Activated T-cell treated with anti-CD3 and anti-CD28 coated beads, Interleukin-2, amount 50 U/mL, for 24 hours (primary cell): ENCODE data around the gene RIPK1.
"Not testable (repeated sequence)": the region's sequence is repeated elsewhere in the genome, so short reads cannot be mapped to it uniquely, and the experiment has no call there.

Experiments used
- DNase-seq: peaks from one replicate; pipeline ENCODE4 v3.0.0-alpha.2; 2020
- H3K27ac Mint-ChIP-seq: 2 replicates; pipeline ENCODE4 v1.8.0; 2020; ENCODE audit warnings: mild to moderate bottlenecking, mixed read lengths
- H3K27me3 Mint-ChIP-seq: 2 replicates; pipeline ENCODE4 v1.8.0; 2020; ENCODE audit warnings: mixed read lengths
- H3K36me3 Mint-ChIP-seq: 2 replicates; pipeline ENCODE4 v1.8.0; 2020; ENCODE audit warnings: low read depth, mixed read lengths
- H3K4me1 Mint-ChIP-seq: 2 replicates; pipeline ENCODE4 v1.8.0; 2020; ENCODE audit warnings: low read depth, mixed read lengths
- H3K4me3 Mint-ChIP-seq: 2 replicates; pipeline ENCODE4 v1.8.0; 2020; ENCODE audit warnings: mild to moderate bottlenecking, moderate library complexity, mixed read lengths
- H3K9me3 Mint-ChIP-seq: 2 replicates; pipeline ENCODE4 v1.8.0; 2020; ENCODE audit warnings: mixed read lengths

RIPK1 gene

DNA sequence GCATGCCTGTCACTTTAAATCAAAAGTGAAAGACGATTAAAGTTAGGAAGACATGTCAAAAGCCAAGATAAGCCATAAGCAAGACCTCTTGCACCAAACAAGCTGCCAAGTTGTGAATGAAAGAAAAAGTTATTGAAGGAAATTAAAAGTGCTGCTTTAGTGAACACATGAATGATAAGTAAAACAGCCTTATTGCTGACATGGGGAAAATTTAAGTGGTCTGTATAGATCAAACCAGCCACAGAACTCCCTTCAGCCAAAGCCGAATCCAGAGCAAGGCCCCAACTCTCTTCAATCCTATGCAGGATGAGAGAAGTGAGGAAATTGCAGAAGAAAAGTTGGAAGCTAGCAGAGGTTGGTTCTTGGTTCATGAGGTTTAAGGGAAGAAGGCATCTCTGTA is 9.3 kb upstream of the RIPK1 start:
- no peak overlapping the region for H3K27ac Mint-ChIP-seq
- H3K4me3 Mint-ChIP-seq, result no peak overlapping the region
- no peaks in the 10 kb centered on the region for H3K9me3 Mint-ChIP-seq

DNA sequence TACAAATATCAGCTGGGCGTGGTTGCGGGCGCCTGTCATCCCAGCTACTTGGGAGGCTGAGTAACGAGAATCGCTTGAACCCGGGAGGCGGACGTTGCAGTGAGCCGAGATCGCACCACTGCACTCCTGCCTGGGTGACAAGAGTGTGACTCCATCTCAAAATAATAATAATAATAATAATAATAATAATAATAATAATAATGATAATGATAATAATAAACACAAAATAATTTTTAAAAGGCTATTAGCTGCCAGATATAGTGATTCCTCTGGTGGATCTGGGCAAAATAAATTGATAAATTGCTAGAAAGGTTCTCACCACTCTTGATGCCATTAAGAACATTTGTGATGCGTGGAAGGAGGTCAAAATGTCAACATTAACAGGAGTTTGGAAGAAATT is 8.2 kb upstream of the RIPK1 start:
- peaks cover 21% of the 10 kb centered on the region for H3K4me1 Mint-ChIP-seq
- not testable (repeated sequence) for H3K27ac Mint-ChIP-seq, H3K27me3 Mint-ChIP-seq, H3K4me3 Mint-ChIP-seq, H3K9me3 Mint-ChIP-seq, DNase-seq, H3K36me3 Mint-ChIP-seq

More for the DNA sequence above, 9.3 kb upstream of the RIPK1 start:
- no peak for DNase-seq
- Mint-ChIP-seq H3K27me3 (no peaks in the 10 kb centered on the region), H3K36me3 (no peaks in the 10 kb centered on the region), H3K4me1 (peaks cover 18% of the 10 kb centered on the region)

DNA sequence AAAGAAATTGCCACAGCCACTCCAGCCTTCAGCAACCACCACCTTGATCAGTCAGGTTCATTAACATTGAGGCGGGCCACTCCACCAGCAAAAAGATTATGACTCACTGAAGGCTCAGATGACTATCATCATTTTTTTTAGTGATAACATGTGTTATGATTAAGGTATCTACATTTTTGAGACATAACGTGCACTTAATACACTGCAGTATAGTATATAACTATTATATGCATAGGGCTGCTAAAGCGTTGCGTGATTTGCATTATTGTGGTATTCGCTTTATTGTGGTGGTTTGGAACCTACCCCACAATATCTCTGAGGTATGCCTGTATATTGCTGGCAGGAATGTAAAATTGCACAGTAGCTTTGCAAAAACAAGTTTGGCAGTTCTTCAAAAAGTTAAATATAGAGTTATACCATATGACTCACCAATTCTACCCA is 6.8 kb upstream of the RIPK1 start:
- Mint-ChIP-seq H3K27ac (no peak overlapping the region), H3K9me3 (no peaks in the 10 kb centered on the region), H3K36me3 (peaks cover 4% of the 10 kb centered on the region), H3K4me3 (no peak overlapping the region), H3K4me1 (peaks cover 25% of the 10 kb centered on the region), H3K27me3 (no peaks in the 10 kb centered on the region)
- no peak for DNase-seq

DNA sequence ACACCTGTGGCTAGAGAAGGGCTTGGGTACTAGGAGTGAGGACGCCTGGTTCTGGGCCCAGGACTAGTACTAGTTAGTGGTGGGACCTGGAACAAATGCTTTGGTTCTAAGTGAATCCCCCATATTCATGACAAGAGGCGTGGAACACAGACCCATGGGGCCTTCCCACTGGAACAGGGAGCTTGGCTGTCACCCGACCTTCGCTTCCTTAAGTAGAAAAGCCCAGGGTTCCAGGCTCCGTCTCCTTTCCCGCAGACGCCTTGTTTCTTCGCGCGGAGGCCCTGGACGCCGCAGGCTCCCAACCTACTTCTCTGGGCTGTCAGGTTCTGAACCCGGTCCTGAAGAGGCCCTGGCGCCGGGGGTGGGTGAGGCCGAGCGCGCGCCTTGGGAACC is 5.0 kb upstream of the RIPK1 start:
- H3K9me3 Mint-ChIP-seq, H3K27me3 Mint-ChIP-seq, H3K36me3 Mint-ChIP-seq, DNase-seq, H3K27ac Mint-ChIP-seq: not testable (repeated sequence)
- Mint-ChIP-seq H3K4me3 (peak overlapping the region; percentile 82), H3K4me1 (peaks cover 39% of the 10 kb centered on the region)

DNA sequence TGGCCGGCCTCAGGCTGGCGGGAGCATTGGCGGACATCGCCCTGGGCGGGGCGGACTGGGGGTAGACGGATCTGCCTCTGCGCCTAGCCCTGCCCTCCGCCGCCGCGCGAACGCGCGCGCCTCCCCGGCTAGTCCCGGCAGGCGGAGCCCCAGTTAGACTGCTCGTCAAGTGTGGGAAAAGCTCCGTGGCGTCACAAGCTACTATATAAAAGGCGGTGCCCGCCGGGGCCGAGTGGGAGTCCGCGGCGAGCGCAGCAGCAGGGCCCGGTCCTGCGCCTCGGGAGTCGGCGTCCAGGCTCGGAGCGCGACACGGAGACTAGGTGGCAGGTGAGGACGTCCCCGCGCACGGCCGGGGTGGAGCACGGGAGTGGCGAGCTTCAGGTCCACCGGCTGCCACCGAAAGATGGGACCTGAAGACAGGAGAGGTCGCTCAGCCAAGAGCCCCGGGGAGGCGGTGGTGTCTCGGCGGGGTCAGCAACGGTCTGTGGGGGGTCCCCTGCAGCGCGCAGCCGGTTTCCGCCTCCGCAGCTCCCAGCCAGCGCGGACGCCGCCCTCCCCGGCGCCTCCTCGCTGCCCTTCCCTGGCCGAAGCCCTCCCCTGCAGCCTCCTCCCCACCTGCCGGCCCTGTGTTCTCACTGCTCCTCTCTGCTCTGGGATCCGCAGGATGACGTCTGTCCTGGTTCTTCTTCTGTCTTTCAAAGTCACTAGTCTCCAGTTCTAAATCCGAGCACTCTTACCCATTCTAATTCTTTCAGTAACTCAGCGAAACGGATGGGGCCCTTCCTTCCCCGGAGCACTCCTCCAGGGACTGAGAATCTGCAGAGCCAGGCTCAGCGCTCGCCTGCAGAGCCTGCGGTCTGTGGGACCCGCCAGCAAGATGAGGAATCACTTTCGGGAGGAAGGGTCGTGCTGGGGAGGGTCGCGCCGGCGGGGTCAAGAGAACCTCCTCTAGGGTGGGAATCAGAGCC is 4.3 kb upstream of the RIPK1 start:
- DNase-seq, result peak; percentile 91
- H3K27ac Mint-ChIP-seq, result peak overlapping the region; percentile 82
- H3K4me1 Mint-ChIP-seq, result peaks cover 35% of the 10 kb centered on the region
- peak overlapping the region; percentile 82 for H3K4me3 Mint-ChIP-seq
- no peaks in the 10 kb centered on the region for H3K9me3 Mint-ChIP-seq
- H3K27me3 Mint-ChIP-seq, result no peaks in the 10 kb centered on the region
- H3K36me3 Mint-ChIP-seq, result peaks cover 9% of the 10 kb centered on the region

GRCh38 chr6:3071568-3071967 is 3.3 kb downstream of the RIPK1 start:
- Mint-ChIP-seq H3K4me1 (peaks cover 75% of the 10 kb centered on the region), H3K27ac (peak overlapping the region; percentile 80), H3K36me3 (peaks cover 56% of the 10 kb centered on the region), H3K9me3 (no peaks in the 10 kb centered on the region), H3K4me3 (no peak overlapping the region), H3K27me3 (no peaks in the 10 kb centered on the region)
- no peak for DNase-seq

- peak overlapping the region; percentile 53 for H3K27ac Mint-ChIP-seq
- no peaks in the 10 kb centered on the region for H3K27me3 Mint-ChIP-seq
- no peak for DNase-seq
- H3K4me1 Mint-ChIP-seq, result peaks cover 74% of the 10 kb centered on the region
- no peak overlapping the region for H3K4me3 Mint-ChIP-seq
- H3K36me3 Mint-ChIP-seq, result peaks cover 68% of the 10 kb centered on the region
- H3K9me3 Mint-ChIP-seq, result no peaks in the 10 kb centered on the region
Measured at GRCh38 chr6:3072798-3073197, 4.5 kb downstream of the RIPK1 start.

GRCh38 chr6:3073382-3073781 is 5.1 kb downstream of the RIPK1 start:
- Mint-ChIP-seq H3K27ac (no peak overlapping the region), H3K4me1 (peaks cover 71% of the 10 kb centered on the region), H3K4me3 (no peak overlapping the region), H3K27me3 (no peaks in the 10 kb centered on the region), H3K36me3 (peaks cover 71% of the 10 kb centered on the region), H3K9me3 (no peaks in the 10 kb centered on the region)
- DNase-seq, result no peak

DNA sequence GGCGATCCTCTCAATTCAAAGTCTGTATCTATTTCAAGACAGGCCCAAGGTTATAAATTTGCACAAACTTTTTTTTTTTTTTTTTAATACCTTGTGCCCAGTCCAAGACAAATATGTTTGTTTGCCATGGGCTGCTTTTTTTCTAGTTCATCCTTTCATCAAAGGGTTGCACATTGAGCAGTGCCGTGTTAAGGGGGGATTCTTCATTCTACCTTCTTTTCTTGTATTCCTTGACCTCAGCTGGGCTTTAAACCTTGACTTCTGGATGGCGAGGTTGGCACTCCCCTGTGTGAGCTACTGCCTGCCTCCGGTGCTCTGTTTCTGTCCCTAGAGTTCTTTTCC is 7.4 kb downstream of the RIPK1 start:
- peaks cover 56% of the 10 kb centered on the region for H3K4me1 Mint-ChIP-seq

GRCh38 chr6:3076320-3076719 is 8.0 kb downstream of the RIPK1 start:
- Mint-ChIP-seq H3K4me3 (no peak overlapping the region), H3K27me3 (no peaks in the 10 kb centered on the region), H3K27ac (no peak overlapping the region), H3K4me1 (peaks cover 50% of the 10 kb centered on the region), H3K36me3 (peaks cover 76% of the 10 kb centered on the region), H3K9me3 (no peaks in the 10 kb centered on the region)
- DNase-seq, result no peak

More for the DNA sequence above, 7.4 kb downstream of the RIPK1 start:
- H3K9me3 Mint-ChIP-seq, result no peaks in the 10 kb centered on the region
- no peak for DNase-seq
- no peaks in the 10 kb centered on the region for H3K27me3 Mint-ChIP-seq
- H3K4me3 Mint-ChIP-seq, result peak overlapping the region; percentile 30
- peak overlapping the region; percentile 89 for H3K27ac Mint-ChIP-seq
- H3K36me3 Mint-ChIP-seq, result peaks cover 76% of the 10 kb centered on the region

DNA sequence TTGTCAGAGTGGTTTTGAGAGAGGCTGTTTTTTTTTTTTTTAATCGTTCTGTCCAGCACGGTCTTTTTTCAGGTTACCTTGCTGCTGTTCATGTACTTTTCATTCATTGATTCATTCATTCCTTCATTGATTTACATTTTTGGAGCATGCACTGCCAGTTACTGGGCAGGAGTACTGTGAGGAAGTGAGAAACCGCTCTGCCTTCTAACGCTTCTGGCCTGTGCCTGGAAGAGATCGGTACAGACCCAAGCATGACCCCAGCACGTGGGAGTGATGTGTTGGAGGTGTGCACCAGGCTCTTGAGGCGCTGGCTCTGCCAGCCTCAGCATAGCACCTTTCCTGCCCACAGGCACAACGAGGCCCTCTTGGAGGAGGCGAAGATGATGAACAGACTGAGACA is 9.1 kb downstream of the RIPK1 start:
- no peak for DNase-seq
- H3K36me3 Mint-ChIP-seq, result peaks cover 77% of the 10 kb centered on the region
- H3K27ac Mint-ChIP-seq, result peak overlapping the region; percentile 38
- no peaks in the 10 kb centered on the region for H3K27me3 Mint-ChIP-seq
- H3K4me1 Mint-ChIP-seq, result peaks cover 43% of the 10 kb centered on the region
- H3K9me3 Mint-ChIP-seq, result no peaks in the 10 kb centered on the region
- no peak overlapping the region for H3K4me3 Mint-ChIP-seq

GRCh38 chr6:3078952-3079351 is 10.7 kb downstream of the RIPK1 start:
- not testable (repeated sequence) for H3K4me3 Mint-ChIP-seq, H3K27me3 Mint-ChIP-seq, H3K27ac Mint-ChIP-seq, H3K9me3 Mint-ChIP-seq, DNase-seq
- H3K4me1 Mint-ChIP-seq, result peaks cover 31% of the 10 kb centered on the region
- H3K36me3 Mint-ChIP-seq, result peaks cover 81% of the 10 kb centered on the region

DNA sequence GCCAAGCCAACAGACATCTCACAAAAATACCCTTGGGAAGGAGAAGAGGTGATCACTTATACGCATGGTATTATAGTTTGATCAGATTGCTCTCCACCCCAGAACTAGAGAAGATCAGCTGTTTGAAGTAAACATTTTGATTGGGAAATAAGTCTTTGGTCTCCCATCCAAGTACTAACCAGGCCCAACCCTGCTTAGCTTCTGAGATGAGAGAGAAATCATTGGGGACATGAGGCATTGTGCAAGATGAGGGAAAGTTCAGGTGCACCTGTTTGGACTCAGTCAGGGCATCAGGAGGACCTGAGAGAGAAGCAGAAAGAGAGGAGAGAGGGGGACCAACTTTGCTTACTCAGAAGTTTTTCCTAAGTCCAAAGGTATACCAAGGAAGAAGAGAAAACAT is 11.4 kb downstream of the RIPK1 start:
- Mint-ChIP-seq H3K27me3 (no peaks in the 10 kb centered on the region), H3K4me1 (peaks cover 27% of the 10 kb centered on the region), H3K9me3 (no peaks in the 10 kb centered on the region), H3K4me3 (no peak overlapping the region), H3K27ac (no peak overlapping the region), H3K36me3 (peaks cover 84% of the 10 kb centered on the region)
- no peak for DNase-seq

DNA sequence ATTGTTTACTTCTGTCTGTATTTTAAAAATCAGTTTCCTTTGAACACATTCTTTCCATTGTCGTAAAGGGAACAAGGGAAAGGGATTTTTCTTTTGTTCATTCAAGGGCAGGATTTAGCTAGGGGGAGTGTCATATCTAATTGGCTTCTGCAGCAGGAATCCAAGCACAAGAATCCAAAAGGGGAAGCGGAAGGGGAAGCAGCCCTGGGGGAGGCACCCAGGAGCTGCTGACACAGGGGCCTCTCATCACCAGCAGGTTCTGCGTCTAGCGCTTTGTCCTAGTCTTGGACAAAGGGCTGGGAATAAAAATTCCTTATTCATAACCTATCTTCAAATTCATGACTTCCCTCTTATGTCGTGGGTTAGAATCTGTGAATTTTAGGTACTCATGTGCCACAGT is 13.7 kb downstream of the RIPK1 start:
- Mint-ChIP-seq H3K4me1 (peaks cover 7% of the 10 kb centered on the region), H3K27me3 (no peaks in the 10 kb centered on the region), H3K9me3 (no peaks in the 10 kb centered on the region), H3K4me3 (no peak overlapping the region), H3K27ac (no peak overlapping the region), H3K36me3 (peaks cover 94% of the 10 kb centered on the region)
- no peak for DNase-seq

DNA sequence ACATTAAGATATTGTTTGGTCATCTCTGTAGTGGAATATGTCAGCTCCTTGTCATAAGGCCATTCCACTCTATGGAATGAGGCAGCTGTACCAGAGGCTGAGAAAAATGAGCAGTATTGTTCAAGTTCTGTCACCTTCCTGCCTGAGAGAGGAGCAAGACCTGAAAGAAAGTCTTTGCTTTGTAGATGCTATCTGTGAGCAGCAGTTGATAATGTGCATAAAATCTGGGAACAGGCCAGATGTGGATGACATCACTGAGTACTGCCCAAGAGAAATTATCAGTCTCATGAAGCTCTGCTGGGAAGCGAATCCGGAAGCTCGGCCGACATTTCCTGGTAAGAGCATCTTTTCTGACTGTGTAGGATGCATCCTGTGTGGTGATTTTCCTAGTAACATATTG is 16.8 kb downstream of the RIPK1 start:
- Mint-ChIP-seq H3K4me3 (no peak overlapping the region), H3K27me3 (no peaks in the 10 kb centered on the region), H3K27ac (no peak overlapping the region), H3K9me3 (no peaks in the 10 kb centered on the region), H3K36me3 (peaks cover 94% of the 10 kb centered on the region), H3K4me1 (peaks cover 8% of the 10 kb centered on the region)
- DNase-seq, result no peak
